Measurements from ENCODE around the gene ADH6.

The ADH6 gene

GRCh38 chr4:99210789-99211188 is 8.3 kb downstream of the ADH6 start:
- TF ChIP-seq EZH2 (optimal IDR thresholded peaks at IDR 0.05; ENCODE audit: low read depth, low read length) (no peak), EZH2phosphoT487 (IDR thresholded peaks at IDR 0.05; ENCODE audit: low read length) (no peak), CTCF (IDR thresholded peaks at IDR 0.05; ENCODE audit: low read length) (no peak)
- no peak overlapping the region for H3K9ac ChIP-seq (ENCODE audit: low read length)

GRCh38 chr4:99209671-99210070 is 9.4 kb downstream of the ADH6 start:
- no peaks in the 10 kb centered on the region for H3K36me3 ChIP-seq (replicated peaks; ENCODE audit: insufficient read depth, low read length)
- TF ChIP-seq EZH2phosphoT487 (IDR thresholded peaks at IDR 0.05; ENCODE audit: low read length), result no peak
- TF ChIP-seq EZH2 (optimal IDR thresholded peaks at IDR 0.05; ENCODE audit: low read depth, low read length), result no peak
- TF ChIP-seq CTCF (IDR thresholded peaks at IDR 0.05; ENCODE audit: low read length), result no peak
- no peak overlapping the region for H3K4me3 ChIP-seq (ENCODE audit: low read length)
- H3K27ac ChIP-seq (ENCODE audit: low read length), result no peak overlapping the region
- no peaks in the 10 kb centered on the region for H4K20me1 ChIP-seq (ENCODE audit: insufficient read depth, low read length)
- H3F3A ChIP-seq (ENCODE audit: insufficient read depth, low read length), result no peaks in the 10 kb centered on the region
- no peak for DNase-seq
- H3K9me3 ChIP-seq (replicated peaks; ENCODE audit: insufficient read depth, low read length), result no peaks in the 10 kb centered on the region
- H3K27me3 ChIP-seq (replicated peaks; ENCODE audit: insufficient read depth, low read length), result no peaks in the 10 kb centered on the region
- no peak overlapping the region for H2AFZ ChIP-seq (ENCODE audit: low read length)
- no peaks in the 10 kb centered on the region for H3K9me2 ChIP-seq (replicated peaks; ENCODE audit: insufficient read depth, low read length)
- H3K9ac ChIP-seq (ENCODE audit: low read length), result no peak overlapping the region
- no peaks in the 10 kb centered on the region for H3K4me1 ChIP-seq (ENCODE audit: low read length)
- H3K4me2 ChIP-seq (ENCODE audit: low read depth, low read length), result no peak overlapping the region
- no peaks in the 10 kb centered on the region for H3K79me2 ChIP-seq (ENCODE audit: low read length)

More at GRCh38 chr4:99210789-99211188, 8.3 kb downstream of the ADH6 start:
- Histone ChIP-seq H3K4me2 (ENCODE audit: low read depth, low read length) (no peak overlapping the region), H3K27me3 (replicated peaks; ENCODE audit: insufficient read depth, low read length) (no peaks in the 10 kb centered on the region), H3K36me3 (replicated peaks; ENCODE audit: insufficient read depth, low read length) (no peaks in the 10 kb centered on the region), H3K4me1 (ENCODE audit: low read length) (no peaks in the 10 kb centered on the region), H2AFZ (ENCODE audit: low read length) (no peak overlapping the region), H3K27ac (ENCODE audit: low read length) (no peak overlapping the region), H3K4me3 (ENCODE audit: low read length) (no peak overlapping the region), H3F3A (ENCODE audit: insufficient read depth, low read length) (no peaks in the 10 kb centered on the region), H3K79me2 (ENCODE audit: low read length) (no peaks in the 10 kb centered on the region), H4K20me1 (ENCODE audit: insufficient read depth, low read length) (no peaks in the 10 kb centered on the region), H3K9me2 (replicated peaks; ENCODE audit: insufficient read depth, low read length) (no peaks in the 10 kb centered on the region), H3K9me3 (replicated peaks; ENCODE audit: insufficient read depth, low read length) (no peaks in the 10 kb centered on the region)
- no peak for DNase-seq

DNA sequence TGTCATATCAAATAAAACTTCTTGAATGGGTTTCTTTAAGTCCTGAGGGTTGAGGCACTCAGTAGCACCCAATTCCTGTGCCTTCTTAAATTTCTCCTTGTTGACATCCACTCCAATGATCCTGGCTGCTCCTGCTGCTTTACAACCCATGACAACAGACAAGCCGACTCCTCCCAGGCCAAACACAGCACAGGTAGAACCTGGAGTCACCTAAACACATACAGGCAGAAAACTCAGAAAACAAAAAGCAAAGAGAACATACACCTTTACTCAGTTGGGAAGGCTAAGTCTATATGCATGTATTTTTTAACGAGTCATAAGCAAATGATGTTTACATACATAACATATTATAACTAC is 10.3 kb downstream of the ADH6 start:
- no peaks in the 10 kb centered on the region for H3K9me3 ChIP-seq (replicated peaks; ENCODE audit: insufficient read depth, low read length)
- no peak overlapping the region for H3K4me2 ChIP-seq (ENCODE audit: low read depth, low read length)
- no peaks in the 10 kb centered on the region for H3K27me3 ChIP-seq (replicated peaks; ENCODE audit: insufficient read depth, low read length)
- no peak for TF ChIP-seq CTCF (IDR thresholded peaks at IDR 0.05; ENCODE audit: low read length)
- no peak for TF ChIP-seq EZH2phosphoT487 (IDR thresholded peaks at IDR 0.05; ENCODE audit: low read length)
- TF ChIP-seq EZH2 (optimal IDR thresholded peaks at IDR 0.05; ENCODE audit: low read depth, low read length), result no peak
- no peaks in the 10 kb centered on the region for H3K4me1 ChIP-seq (ENCODE audit: low read length)
- no peak for DNase-seq
- H3K27ac ChIP-seq (ENCODE audit: low read length), result no peak overlapping the region
- no peaks in the 10 kb centered on the region for H3K79me2 ChIP-seq (ENCODE audit: low read length)
- H2AFZ ChIP-seq (ENCODE audit: low read length), result no peak overlapping the region
- no peaks in the 10 kb centered on the region for H3F3A ChIP-seq (ENCODE audit: insufficient read depth, low read length)
- H3K36me3 ChIP-seq (replicated peaks; ENCODE audit: insufficient read depth, low read length), result no peaks in the 10 kb centered on the region
- no peak overlapping the region for H3K4me3 ChIP-seq (ENCODE audit: low read length)
- no peak overlapping the region for H3K9ac ChIP-seq (ENCODE audit: low read length)
- H4K20me1 ChIP-seq (ENCODE audit: insufficient read depth, low read length), result no peaks in the 10 kb centered on the region
- no peaks in the 10 kb centered on the region for H3K9me2 ChIP-seq (replicated peaks; ENCODE audit: insufficient read depth, low read length)
